ENCODE results near the gene PALLD. TPM values are rescaled to one million over a fixed set of nuclear protein-coding genes. Genes with fewer than 3 reads are reported as not detected.
"Not testable (repeated sequence)": the region's sequence is repeated elsewhere in the genome, so short reads cannot be mapped to it uniquely, and the experiment has no call there.

The PALLD gene
- total and polyA plus RNA-seq, 2 donors (not counting 3 experiments of a cell fraction or from before 2014, with no cell fraction given), result 13.4 to 48.2 TPM

DNA sequence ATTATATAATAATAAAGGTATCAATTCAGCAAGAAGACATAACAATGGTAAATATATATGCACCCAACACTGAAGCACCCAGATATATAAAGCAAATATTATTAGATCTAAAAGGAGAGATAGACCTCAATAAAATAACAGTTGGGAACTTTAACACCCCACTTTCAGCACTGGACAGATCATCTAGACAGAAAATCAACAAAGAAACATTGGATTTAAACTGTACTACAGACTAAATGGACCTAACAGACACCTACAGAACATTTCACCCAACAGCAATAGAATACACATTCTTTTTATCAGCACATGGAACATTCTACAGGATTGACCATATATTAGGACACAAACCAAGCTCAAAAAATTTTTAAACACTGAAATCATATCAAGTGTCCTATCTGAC is 436.6 kb downstream of the PALLD start:
- dilution Hi-C loops (cut with MboI; ENCODE audit: extremely low pct_ligation_motif_present, low sequenced_read_pairs), result no loop called here
- TF ChIP-seq POLR2A (IDR thresholded peaks at IDR 0.05; ENCODE audit: low read depth, low read length), result no peak
- TF ChIP-seq, protein P1, sequence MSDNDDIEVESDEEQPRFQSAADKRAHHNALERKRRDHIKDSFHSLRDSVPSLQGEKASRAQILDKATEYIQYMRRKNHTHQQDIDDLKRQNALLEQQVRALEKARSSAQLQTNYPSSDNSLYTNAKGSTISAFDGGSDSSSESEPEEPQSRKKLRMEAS (IDR thresholded peaks at IDR 0.05; ENCODE audit: insufficient read depth, insufficient read length), result no peak
- TF ChIP-seq EZH2 (IDR thresholded peaks at IDR 0.05; ENCODE audit: borderline replicate concordance, low read depth, low read length, severe bottlenecking), result no peak
- TF ChIP-seq POLR2AphosphoS5 (IDR thresholded peaks at IDR 0.05; ENCODE audit: insufficient read depth, low read depth, low read length), result no peak
- no peak for TF ChIP-seq MYC (IDR thresholded peaks at IDR 0.05; ENCODE audit: low read depth, low read length)
- TF ChIP-seq GATA2 (IDR thresholded peaks at IDR 0.05; ENCODE audit: insufficient read depth, insufficient read length, low read depth, low read length), result no peak
- TF ChIP-seq, protein P2, sequence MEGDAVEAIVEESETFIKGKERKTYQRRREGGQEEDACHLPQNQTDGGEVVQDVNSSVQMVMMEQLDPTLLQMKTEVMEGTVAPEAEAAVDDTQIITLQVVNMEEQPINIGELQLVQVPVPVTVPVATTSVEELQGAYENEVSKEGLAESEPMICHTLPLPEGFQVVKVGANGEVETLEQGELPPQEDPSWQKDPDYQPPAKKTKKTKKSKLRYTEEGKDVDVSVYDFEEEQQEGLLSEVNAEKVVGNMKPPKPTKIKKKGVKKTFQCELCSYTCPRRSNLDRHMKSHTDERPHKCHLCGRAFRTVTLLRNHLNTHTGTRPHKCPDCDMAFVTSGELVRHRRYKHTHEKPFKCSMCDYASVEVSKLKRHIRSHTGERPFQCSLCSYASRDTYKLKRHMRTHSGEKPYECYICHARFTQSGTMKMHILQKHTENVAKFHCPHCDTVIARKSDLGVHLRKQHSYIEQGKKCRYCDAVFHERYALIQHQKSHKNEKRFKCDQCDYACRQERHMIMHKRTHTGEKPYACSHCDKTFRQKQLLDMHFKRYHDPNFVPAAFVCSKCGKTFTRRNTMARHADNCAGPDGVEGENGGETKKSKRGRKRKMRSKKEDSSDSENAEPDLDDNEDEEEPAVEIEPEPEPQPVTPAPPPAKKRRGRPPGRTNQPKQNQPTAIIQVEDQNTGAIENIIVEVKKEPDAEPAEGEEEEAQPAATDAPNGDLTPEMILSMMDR (IDR thresholded peaks at IDR 0.05; ENCODE audit: extremely low read depth in 1 of 2, insufficient read depth in 1 of 2, low read depth in 1 of 2, low read length in 2 of 2), result no peak
- no peak for TF ChIP-seq JUN (IDR thresholded peaks at IDR 0.05; ENCODE audit: borderline replicate concordance, insufficient read depth, insufficient read length, low read depth)
- TF ChIP-seq FOS (IDR thresholded peaks at IDR 0.05; ENCODE audit: borderline replicate concordance, insufficient read depth, low read length), result no peak
- H3K4me2 ChIP-seq (ENCODE audit: insufficient read depth, low read length), result no peak overlapping the region
- no peak overlapping the region for H3K9ac ChIP-seq (replicated peaks; ENCODE audit: extremely low read depth, insufficient read depth, low read length)
- DNase-seq (ENCODE audit: low read depth, low spot score), result no peak
- FAIRE-seq, result no peak
- intact Hi-C loops (cut with micrococcal nuclease), result no loop called here
- H3K4me1 ChIP-seq (ENCODE audit: control insufficient read depth, extremely low read depth, insufficient read depth, low read length), result no peaks in the 10 kb centered on the region
- no peak overlapping the region for H3K27ac ChIP-seq (ENCODE audit: insufficient read depth, low read depth, low read length)
- POLR2A ChIA-PET, result no interaction called here
- H3K36me3 ChIP-seq (ENCODE audit: control insufficient read depth in 2 of 2, extremely low read depth in 1 of 2, insufficient read depth in 2 of 2, low read length in 2 of 2), result peaks cover 0 to 5% of the 10 kb centered on the region in 2 experiments
- no peaks in the 10 kb centered on the region for H4K20me1 ChIP-seq (replicated peaks; ENCODE audit: control insufficient read depth, extremely low read depth, insufficient read depth, low read length)
- no peak overlapping the region for H2AFZ ChIP-seq (ENCODE audit: low read depth, low read length)
- BruUV-seq (replicated peaks), result no TSS peak
- H3K9me3 ChIP-seq (replicated peaks; ENCODE audit: control insufficient read depth, insufficient read depth, low read length), result no peaks in the 10 kb centered on the region
- H3K27me3 ChIP-seq (ENCODE audit: control insufficient read depth in 2 of 2, insufficient read depth in 2 of 2, low read length in 2 of 2), result no peaks in the 10 kb centered on the region
- H3K4me3 ChIP-seq (replicated peaks in 1 of 3; ENCODE audit: insufficient read depth in 1 of 3, low read depth in 1 of 3, low read length in 3 of 3), result no peak overlapping the region
- H3K9me1 ChIP-seq (replicated peaks; ENCODE audit: control insufficient read depth, extremely low read depth, insufficient read depth, low read length), result no peaks in the 10 kb centered on the region
- H3K79me2 ChIP-seq (ENCODE audit: control insufficient read depth, insufficient read depth, low read length), result no peaks in the 10 kb centered on the region
- CTCF ChIA-PET, result interaction anchor here (1.0 to 2.2 kb wide), 4 partner anchors 10 to 20 kb away, joined by 4 to 11 read pairs (median 6); no protein-coding TSS in a partner anchor

DNA sequence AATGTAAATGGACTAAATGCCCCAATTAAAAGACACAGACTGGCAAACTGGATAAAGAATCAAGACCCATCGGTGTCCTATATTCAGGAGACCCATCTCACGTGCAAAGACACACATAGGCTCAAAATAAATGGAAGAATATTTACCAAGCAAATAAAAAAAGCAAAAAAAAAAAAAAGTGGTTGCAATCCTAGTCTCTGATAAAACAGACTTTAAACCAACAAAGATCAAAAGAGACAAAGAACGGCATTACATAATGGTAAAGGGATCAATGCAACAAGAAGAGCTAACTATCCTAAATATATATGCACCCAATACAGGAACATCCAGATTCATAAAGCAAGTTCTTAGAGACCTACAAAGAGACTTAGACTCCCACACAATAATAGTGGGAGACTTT is 440.6 kb downstream of the PALLD start:
- H3K27ac ChIP-seq (ENCODE audit: insufficient read depth, low read depth, low read length); H3K9ac ChIP-seq (replicated peaks; ENCODE audit: extremely low read depth, insufficient read depth, low read length); DNase-seq (ENCODE audit: low read depth, low spot score); FAIRE-seq; H3K36me3 ChIP-seq (ENCODE audit: control insufficient read depth in 2 of 2, extremely low read depth in 1 of 2, insufficient read depth in 2 of 2, low read length in 2 of 2); intact Hi-C loops (cut with micrococcal nuclease); BruUV-seq (replicated peaks); H3K9me3 ChIP-seq (replicated peaks; ENCODE audit: control insufficient read depth, insufficient read depth, low read length); CTCF ChIA-PET; H3K9me1 ChIP-seq (replicated peaks; ENCODE audit: control insufficient read depth, extremely low read depth, insufficient read depth, low read length); H2AFZ ChIP-seq (ENCODE audit: low read depth, low read length); H3K4me2 ChIP-seq (ENCODE audit: insufficient read depth, low read length); H3K79me2 ChIP-seq (ENCODE audit: control insufficient read depth, insufficient read depth, low read length); H4K20me1 ChIP-seq (replicated peaks; ENCODE audit: control insufficient read depth, extremely low read depth, insufficient read depth, low read length); H3K27me3 ChIP-seq (ENCODE audit: control insufficient read depth in 2 of 2, insufficient read depth in 2 of 2, low read length in 2 of 2); POLR2A ChIA-PET; H3K4me3 ChIP-seq (replicated peaks in 1 of 3; ENCODE audit: insufficient read depth in 1 of 3, low read depth in 1 of 3, low read length in 3 of 3); dilution Hi-C loops (cut with MboI; ENCODE audit: extremely low pct_ligation_motif_present, low sequenced_read_pairs); H3K4me1 ChIP-seq (ENCODE audit: control insufficient read depth, extremely low read depth, insufficient read depth, low read length): not testable (repeated sequence)

All from endothelial cell of umbilical vein (primary cell).